ENCODE measurements around the gene C4orf50.

The C4orf50 gene

DNA sequence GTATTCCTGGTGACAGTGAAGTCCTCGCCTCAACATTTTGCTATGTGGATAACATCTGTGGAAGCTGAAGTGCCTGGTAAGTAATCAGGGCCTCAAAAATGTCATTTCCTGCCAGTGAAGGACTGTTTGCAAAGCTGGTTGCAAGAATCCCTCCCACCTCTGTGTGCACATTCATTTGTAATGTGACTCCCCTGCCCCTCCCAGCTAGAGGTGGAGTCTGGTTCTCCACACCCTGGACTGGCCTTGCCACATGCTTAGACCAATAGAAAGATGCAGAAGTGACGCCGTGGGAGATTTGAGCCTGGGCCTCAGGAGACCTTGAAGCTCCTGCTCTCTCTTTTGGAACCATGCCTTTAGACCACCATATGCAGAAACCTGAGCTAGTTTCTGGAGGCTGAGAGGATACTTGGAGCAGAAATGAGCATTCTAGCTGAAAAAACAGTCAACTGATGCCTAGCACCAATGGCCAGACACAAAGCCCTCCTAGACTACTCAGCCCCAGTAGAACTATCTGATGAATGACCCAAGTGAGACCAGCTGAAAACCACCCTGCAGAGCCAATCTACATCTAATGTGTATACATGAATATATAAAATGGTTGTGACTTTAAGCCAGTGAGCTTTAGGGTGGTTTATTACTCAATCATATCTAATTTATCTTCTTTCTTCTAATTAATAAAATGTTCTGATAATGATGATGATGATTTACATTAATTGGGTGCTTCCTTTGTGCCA lies 77.6 kb downstream of the C4orf50 start:
- no peak for DNase-seq

DNA sequence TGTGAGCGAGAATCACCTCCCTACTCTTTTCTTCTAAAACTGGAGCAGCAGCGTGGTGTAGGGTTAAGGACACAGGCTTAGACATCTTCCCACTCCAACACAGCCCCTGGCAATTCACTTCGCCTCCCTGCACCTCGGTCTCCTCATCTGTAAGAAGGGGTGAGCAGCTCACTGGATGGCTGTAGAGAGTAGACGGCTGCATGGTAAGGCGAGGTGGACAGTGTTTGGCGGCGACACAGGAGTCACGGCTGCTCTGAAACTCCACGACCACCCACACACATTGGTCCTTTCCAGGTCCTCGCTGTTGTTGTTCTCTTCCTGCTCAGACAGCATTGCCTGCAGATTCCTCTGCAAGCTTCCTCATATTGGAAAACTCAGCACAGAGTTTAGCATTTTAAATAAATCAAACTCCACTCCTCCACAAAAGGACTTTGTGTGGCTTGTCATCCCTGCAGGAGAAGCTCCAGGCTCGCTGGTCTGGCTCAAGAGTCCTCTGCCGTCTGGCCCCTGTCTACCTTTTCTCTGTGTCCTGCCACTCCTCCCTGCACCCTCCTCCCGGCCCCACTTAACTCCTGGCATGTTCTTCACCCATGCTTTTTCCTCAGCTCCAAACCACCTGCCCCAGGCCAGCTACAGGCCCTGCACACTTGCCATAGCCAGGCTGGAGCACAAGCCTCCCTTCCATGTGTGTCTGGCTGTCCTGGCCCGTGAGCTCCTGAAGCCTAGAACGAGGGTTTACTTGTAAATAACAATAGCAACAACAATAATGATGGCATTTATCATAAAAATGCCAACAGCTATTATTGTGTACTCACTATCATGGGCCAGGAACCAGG lies 84.0 kb downstream of the C4orf50 start:
- no peak for DNase-seq

DNA sequence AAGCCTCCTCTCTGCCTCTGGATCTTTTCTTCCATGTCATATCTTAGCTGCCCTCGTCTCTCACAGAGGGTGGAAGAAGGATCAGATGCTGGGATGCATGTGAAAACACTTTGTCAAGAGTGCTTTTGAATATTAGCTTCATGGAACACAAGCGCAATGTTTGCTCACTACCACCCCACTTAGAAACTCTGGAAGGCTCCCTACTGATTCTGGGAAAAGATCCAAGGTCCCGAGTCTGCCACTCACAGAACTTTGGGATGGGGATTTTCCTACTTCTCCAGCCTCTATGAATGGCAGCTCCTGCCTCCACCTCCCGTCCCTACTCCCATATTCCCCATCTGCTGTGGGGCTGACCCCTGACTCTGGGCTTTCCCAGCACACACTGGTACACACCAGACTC lies 85.1 kb downstream of the C4orf50 start:
- DNase-seq = no peak

DNA sequence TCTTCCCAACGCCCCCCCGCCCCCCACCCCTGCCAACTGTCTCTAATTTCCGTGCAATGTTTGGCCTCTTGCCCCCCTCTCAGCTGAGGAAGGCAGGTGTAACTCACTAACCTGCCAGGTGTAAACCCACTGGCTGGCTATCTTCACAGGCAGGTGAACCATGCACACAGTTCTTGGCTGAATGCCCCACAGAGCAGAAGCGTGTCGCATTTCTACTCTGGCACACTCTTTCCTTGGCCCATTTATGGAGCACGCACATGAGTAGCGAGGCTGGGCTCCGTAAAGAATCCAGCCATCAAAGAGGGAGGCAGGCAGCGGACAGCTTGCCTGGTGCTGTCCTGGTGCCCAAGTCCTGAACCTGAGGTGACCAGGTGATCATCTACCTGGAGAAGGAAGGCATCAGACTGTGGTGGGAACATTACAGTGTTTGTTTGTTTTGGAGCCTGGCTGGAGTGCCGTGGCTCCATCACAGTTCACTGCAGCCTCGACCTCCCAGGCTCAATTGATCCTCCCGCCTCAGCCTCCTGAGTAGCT lies 86.1 kb downstream of the C4orf50 start:
- no peak for DNase-seq

DNA sequence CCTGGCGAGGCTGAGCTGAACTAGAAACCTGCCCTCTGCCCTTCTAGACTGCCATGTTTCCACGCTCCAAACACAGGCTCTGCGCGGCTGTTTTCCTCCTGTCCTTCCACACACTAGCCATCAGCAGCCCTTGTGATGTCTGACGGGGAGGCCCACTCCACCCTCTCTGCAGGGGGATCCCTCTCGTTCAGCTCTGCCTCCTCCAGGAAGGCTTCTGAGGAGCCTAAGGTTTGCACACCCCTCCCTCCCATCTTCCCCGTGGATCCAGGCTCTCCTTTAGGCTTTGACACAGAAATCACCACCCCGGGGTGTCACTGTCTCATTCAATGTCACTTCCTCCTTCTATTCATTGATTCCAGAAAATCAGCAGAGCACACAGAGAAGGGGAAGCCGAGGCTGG lies 86.7 kb downstream of the C4orf50 start:
- no peak for DNase-seq

DNA sequence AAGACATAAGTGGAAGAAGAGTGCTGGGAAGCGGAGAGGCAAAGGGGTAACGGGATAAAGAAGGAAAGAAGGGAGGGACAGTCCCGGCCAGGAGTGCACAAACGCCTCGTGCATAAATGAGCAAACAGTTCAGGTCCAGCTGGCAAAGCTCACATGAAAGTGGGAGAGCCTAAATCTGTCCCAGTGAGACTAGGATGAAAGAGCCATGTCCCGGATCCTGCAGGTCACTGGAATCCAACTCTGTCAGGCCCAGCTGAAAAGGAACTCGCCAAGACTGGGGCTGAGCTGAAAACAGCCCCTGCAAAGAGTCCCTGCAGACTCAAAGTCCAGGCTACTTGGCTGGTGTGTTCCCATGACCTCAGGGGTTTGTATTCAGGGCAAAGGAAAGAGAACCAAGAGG lies 87.4 kb downstream of the C4orf50 start:
- DNase-seq = no peak

DNA sequence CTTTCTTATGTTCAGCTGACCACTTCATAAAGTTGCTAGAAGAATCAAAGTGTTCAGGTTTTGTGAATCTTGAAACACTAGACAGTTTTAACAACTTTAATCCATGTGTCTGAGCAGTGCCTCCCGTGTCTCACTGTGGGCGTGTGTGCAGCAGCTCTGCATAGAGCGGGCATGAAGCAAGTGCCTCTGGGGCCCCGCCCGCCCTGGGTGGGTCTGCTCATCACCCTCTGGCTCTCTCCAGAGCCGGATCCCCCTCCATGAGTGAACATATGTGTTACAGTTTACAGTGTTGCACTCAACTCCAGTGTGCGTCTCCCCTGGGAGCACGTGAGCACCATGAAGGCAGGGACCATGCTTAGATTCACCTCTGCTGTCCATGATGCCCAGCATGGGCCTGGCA lies 87.8 kb downstream of the C4orf50 start:
- no peak for DNase-seq

DNA sequence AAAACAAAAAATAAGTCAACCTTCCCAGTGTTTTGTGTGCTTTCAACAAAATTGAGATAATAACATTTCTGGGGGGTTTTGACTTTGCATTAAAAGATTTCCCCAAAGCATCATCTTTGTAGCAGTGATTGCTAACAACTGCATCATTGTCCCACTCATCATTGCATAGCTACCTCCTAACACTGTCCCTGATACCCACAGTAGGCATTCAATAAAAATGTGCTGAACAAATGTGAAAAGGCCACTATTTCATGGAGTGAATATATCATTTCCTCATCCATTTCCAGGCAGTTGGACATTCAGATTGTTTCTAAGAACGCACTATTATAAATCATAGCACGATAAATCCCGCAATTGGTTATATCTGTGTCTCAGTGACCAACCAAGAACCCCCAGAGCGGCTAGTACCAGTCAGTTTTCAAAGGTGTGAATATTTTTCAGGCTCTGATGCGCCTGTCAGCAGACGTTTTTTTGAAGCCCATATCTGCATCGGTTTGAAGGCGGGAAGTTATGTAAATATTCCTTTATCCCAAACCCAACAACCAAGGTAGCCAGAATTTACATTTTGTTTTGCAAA lies 89.3 kb downstream of the C4orf50 start:
- no peak for DNase-seq

DNA sequence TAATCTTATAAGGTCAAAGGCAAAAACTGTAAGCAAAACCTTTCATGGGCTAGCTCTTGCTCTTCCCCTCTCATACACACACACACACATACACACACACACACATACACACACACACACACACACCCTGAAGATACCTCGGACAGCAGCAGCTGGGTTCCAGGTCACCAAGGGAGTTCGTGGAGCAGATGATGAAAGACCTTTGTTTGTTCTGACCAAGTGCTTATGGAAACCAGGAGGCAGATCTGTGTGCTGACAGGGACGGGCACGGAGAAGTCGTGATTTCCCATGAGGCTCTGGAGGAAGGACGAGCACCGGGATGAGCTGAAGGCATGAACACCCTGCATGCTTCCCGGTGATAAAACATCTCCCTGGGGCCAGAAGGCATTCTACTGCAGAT lies 90.0 kb downstream of the C4orf50 start:
- no peak for DNase-seq

DNA sequence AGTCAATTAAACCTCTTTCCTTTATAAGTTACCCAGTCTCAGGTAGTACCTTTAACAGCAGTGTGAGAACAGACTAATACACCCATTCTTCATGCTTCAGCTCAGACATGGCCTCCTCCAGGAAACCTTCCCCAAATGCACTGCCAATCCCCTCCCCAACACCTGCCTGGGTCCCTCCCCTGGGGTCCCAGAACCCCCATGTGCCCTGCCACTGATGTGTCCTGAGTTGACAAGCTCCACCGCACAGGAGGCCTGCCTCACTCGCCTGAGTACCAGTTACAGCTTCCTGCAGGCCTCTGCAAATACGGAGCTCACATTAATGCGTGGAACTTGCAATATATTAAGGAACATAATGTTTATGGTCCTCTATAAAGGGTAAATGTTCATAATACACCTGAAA lies 90.5 kb downstream of the C4orf50 start:
- no peak for DNase-seq

DNA sequence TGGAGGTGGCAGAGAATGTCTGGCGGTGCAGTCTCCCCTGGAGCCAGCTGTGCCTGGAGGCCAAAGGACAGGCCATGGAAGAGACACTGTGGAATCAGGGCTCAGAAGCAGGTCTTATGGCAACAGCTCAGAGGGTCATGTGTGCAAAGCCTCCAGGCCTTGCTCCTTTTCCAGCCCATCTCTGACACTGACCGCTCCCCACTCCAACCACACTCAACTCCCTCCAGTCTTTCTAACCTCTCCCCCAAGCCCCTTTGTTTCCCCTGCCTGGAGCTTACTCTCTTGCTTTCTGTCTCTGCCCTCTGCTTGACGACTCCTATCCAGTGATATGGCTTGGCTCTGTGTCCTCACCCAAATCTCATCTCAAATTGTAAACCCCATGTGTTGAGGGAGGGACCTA lies 91.1 kb downstream of the C4orf50 start:
- no peak for DNase-seq

DNA sequence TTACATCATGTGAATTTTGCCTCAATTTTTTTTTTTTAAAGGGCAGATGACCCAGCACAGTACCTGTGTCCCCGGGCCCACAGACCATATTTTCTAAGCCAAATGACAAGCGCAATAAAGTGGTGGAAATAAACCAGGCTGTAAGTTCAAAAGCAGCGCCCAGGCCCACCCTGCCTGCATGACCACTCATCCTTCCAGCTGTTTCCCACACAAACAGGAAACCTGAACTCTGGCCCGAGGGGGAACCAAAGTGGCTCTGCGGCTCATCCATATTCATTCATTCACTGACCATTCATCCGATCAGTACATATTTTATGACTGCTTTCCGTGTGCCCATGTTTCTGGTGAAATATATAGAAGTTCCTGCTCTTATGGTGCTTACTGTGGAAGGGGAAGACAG lies 91.6 kb downstream of the C4orf50 start:
- no peak for DNase-seq

DNA sequence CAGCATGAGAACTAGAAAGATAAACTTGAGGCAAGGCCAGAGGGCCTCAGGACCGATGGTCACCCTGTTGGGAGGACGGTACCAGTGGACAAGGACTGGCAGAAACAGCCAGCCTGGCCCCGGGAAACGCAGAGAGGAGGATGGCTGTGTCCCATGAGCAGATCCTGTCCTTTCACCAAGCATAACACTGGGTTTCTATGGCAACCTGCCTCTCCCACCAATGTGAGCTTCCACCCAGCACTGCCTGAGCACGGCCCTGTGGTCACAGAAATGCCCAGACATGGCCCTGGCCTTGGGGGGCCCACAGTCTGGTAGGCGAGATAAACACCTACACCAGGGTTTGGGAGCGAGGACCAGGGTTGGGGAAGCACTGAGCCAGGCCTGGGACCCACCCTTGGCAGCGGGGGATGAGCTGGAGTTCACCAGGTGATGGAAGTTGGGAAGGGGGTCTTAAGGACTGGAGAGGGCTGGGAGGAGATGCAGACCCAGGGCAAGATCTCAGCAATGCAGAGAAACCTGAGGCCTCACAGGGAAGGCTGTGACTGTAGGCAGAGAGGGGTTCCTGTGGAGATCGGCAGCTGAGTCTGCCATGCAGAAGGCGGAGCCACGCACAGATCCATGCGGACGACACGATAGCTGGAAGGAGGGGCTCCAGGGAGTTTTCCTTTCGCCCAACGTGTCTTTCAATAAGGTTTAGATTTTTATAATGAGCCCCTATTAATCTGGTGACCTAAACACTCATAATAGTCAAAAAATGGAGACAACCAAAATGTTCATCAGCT lies 92.6 kb downstream of the C4orf50 start:
- DNase-seq = no peak

DNA sequence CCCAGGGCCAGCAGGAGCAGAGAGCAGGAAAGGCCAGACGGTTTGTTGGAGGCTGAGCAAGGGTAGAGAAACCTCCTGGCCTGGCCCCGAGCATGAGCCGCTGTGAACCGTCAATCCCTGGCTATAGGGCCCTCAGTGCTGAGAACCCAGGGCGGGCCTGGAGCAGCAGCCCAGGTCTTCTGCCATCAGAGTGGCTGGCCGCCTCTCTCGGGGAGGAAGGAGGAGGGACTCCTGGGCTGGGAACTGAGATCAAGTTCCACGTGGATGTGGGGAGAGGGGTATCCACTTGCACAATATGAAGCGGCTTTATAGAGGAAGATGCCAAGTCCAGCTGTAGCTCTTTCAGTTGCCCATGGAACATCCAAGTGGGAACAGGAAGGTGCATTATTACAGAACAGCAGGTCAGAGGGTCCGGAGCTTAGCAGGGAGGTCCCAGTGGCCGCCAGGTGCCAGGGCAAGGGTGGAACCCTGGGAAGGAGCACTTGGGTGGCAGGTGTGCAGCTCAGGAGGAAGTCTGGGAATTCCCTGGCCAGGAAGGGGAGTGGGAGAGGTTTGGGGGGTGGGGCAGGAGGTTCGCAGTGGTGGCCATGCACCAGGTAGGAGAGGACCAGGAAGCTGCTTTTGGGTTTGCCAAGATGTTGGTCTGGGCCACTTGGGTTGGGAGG lies 93.6 kb downstream of the C4orf50 start:
- DNase-seq = no peak

DNA sequence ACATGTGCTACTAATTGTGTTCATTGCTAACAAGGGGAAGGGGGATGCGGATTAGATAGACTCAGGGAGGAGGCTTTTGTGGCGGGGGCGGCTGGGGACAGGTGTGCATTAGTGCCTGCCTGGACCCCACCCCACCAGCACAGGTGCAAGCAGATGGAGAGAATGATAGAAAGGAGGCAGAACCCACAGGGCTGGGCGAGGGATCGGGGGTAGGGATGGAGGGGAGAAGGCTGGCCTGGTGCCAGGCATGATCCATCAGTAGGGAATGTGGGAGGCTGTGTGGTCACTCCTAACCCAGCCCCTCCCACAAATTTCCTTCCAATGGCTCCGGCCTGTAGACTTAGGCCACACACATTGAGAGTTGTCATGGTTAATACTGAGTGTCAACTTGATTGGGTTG lies 94.9 kb downstream of the C4orf50 start:
- no peak for DNase-seq

DNA sequence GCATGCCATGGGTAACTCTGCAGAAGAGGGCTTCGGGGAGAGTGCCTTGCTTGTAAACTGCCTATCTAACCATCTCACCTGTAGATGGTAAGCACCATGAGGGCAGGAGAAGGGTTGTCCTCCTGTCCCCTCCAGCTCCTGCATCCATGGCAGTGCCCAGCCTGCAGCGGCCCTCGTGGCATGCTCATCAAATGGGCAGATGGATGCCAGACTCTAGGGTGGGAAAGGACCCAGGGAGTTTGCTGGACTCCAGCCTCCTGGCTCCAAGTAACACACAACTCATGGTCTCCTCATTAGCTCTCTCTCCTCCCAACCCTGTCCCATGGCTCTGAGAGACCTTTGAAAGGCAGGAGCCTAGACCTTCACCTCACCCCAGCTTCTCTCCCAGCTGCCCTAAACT lies 95.7 kb downstream of the C4orf50 start:
- no peak for DNase-seq

DNA sequence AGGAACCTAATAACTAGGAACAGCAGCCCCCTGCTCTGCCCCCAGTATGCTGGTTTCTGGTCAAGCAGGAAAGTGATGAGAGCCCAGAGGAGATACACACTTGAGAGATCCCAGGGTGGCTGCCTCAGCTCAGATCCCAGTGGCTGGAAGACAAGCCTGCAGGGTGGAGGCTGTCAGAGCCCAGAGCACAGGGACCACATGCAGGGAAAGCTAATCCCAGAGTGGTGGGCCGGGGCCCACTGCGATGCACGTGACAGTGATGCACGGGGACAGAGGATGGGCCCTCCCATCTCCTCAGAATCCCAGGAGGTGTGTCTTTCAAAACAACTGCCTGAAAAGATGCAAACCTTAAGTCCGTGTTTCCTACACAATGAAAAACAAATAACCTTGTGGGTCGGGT lies 96.2 kb downstream of the C4orf50 start:
- no peak for DNase-seq

DNA sequence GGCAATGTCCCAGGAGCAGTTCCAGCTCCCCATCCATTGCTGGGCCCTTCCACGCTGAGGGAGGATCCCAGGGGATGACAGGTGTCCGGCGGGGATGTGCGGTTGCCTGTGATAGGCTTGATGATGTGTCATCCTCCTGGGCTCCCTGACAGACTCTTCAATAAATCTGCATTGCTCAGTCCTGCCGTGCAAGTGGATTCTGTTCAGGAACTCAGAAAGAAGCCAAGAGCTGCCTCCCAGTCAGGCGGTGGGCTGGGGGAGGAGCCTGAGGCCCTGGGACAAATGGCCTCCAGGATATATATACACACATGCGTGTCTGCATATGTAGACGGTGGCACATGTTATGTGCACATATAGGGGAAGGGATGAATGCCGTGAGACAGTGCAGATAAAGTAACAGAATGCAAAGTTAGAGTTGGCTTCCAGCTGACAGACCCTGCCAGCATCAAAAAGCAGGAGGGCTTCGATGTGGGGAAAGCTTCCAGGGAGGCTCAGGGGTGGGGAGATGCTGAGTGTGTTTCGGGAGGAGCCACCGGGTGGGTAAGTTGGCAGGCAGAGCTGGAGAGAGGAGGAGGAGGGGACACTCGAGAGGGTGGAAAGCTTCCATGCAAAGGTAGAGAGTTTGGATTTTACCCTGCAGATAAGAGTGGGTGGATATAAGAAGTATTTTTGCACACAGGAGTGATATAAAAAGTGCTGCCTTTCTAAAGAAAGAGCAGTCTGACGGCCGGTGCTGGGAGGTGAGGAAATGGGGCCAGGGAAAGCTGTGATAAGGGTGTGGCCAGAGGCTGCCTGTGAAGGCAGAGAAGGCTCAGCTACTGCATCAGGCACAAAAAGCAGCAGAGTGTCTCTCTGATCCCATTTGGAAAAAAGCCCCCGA lies 96.9 kb downstream of the C4orf50 start:
- no peak for DNase-seq

DNA sequence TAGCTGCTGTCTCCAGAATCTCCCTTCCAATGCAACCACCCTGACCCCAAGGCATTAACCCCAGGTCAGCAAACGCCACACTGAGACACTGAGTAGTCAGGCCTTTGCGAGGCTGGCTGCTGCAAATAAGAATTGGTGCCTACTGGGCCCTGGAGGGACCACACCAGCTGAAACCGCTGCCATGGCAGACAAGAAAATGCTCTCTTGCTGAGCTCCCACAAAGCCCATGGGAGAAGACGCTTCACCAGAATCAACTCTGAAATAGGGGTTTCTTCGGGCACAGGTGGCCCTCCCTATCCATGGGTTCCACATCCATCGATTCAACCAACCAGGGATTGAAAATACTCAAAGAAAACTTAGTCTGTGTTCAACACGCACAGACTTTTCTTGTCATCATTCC lies 98.7 kb downstream of the C4orf50 start:
- DNase-seq = no peak

DNA sequence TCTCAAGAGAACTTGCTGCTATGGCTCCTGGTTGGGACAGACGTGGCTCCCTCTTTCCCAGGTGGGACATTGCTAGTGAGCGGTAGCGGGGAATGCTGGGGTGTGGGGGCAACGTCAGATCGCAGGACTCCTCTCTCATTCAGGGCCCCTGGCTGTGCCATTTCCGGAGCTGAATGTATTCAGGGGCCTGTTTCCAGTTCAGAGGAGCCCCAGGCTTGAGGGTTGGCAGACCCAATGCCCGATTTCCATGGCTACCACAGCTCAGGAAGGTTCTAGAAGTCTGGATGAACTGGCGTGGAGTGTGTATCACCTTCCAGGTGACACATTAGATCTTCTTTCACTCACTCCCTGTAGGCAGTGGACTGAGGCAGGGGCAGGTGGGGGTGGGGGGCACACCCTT lies 99.2 kb downstream of the C4orf50 start:
- no peak for DNase-seq

DNA sequence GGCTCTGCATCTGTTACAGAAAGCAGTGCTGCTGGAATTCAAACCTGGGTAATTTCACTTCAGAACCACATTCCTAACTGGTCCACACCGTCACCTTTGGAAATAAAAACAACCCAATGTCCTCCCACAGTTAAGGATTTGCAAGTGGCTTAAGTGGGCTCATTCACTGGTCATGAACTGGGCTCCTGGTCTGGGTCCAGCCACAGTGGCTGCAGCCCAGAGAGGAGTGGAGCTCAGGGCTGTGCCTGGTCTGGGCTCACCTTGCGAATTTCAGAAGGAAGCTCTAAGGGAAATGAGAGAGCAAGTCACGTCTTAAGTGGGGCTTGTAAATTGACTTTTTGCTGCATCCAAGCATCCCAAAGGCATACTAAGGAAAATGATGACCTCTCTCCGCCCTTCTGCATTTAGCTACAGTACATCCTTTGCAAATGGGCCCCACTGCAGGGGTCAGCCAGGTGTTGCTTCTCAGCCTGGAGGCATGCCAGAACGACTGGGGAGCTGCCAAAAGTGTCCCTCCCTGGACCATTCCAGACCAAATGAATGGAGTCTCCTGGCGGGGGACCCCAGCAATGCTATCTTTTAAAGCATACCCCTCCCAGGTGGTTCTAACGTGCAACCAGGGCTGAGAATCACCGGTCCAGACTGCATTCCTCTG lies 99.8 kb downstream of the C4orf50 start:
- DNase-seq = no peak
